GM18526 (cell line): ENCODE results near the gene IL21.

Experiments
- POLR2A ChIP-seq: IDR thresholded peaks from 3 replicates; pipeline ENCODE4 v1.6.1; 2011; ENCODE audit not compliant: insufficient read length; ENCODE audit errors: extremely low read depth

IL21 gene

DNA sequence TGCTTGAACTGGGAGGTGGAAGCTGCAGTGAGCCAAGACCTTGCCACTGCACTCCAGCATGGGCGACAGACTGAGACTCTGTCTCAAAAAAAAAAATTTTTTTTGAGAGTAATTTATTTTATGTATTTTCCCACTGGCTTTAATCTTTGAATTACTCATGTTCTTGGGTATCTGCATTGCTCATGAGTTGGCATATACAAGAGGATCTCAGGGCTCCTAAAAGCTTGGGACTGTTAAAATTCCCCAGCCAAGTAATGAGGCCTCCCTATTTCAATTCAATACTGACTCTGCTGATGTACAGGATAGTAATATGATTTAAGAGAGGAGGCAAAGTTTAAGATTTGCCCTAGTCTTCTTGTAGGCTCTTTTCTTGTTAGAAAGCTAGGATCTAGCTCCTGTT lies 6.2 kb downstream of the IL21 start:
- no peak for TF ChIP-seq POLR2A

DNA sequence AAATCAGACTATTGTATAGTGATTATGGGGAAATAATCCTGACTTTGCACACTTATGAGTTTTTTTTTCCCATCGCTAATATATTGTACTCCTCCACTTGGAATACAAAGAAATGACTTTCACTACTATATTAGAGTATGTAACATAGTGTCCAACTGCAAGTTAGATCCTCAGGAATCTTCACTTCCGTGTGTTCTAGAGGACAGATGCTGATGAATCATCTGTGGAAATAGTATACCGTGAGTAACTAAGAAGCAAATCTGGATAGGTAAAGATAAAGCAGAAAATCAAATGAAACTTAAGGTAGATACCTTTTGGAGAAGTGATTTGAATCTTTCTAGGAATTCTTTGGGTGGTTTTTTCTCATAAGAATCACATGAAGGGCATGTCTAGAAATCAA lies 8.3 kb downstream of the IL21 start:
- no peak for TF ChIP-seq POLR2A

- TF ChIP-seq POLR2A: no peak
These were observed 14.4 kb downstream of the IL21 start for GRCh38 chr4:122606364-122607043.

GRCh38 chr4:122604146-122604545 lies 16.7 kb downstream of the IL21 start:
- TF ChIP-seq POLR2A: no peak

DNA sequence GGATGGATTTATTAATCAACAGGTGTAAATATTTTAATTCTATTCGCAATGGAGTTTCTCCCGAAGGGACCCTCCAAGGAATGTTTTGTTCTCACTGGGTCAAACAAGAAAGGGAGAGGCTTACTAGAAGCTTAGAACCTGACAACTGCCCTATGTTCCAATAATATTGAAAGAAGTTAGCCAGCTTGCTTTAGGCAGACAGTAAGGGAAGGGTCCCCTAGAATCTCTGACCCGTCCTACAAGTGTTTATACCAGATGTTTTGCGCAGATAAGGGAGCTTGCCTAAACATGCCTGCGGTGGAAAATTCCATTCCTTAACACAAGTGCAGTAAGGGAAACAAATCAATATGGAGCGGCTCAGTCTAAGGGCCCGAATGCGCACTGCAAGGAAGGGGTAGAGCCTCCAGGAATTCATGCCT lies 17.7 kb downstream of the IL21 start:
- TF ChIP-seq POLR2A: no peak

DNA sequence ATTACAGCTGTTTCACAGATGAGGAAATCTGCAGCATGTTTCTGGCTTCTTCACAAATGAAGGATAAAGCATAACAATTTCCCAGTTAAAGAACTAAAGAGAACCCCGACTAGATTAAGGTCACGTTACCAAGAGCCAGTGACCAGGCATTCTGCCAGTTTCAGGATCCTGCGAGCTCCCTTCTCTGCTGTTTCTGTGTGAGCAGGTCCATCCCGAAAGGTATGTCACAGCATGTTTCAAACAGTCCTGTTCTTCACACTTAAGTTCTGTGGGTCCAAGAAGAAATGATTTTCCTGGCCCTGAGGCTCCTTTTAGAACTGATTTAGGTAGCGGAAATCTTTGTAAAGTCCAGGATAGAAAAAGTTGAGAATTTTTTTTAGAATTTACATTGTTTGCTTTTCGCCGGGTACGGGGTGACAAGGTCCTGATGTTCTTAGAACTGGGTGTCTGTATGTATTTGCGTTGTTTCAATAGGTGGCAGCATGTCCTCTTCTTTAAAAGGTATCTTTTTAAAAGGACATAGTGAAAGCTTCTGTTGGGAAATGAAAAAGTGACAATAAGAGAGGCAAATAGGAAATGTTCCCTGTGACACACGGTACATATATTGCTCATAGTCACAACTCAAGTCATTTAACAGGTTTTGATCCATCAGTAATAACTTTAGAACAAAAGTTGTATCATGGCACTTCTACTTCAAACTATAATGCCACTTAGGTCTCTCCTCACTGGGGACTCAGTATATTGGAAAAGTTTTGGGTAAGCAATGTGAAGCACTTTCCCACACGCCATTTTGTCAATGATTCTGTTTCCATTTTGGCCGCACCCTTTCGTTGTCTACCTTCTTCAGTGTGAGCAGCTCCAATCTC lies 18.4 kb downstream of the IL21 start:
- TF ChIP-seq POLR2A: no peak

DNA sequence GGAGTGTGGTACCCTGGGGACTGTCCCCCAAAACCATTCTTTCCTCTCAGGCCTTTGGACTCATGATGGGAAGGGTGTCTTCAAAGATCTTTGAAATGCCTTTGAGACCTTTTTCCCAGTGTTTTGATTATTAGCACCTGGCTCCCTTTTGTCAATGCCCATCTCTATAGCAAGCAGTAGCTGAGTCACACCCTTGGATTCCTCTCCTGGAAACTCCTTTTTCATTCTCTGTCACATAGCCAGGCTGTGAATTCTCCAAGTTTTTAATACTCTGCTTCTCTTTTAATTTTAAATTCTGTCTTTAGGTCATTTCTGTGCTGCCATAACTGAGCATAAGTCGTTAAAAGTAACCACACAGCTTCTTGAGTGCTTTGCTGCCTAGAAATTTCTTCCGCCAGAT lies 29.7 kb downstream of the IL21 start:
- no peak for TF ChIP-seq POLR2A

GRCh38 chr4:122588453-122589238 lies 32.2 kb downstream of the IL21 start:
- TF ChIP-seq POLR2A: no peak

GRCh38 chr4:122584519-122584918 lies 36.3 kb downstream of the IL21 start:
- TF ChIP-seq POLR2A: no peak

- TF ChIP-seq POLR2A: no peak
These were observed 37.0 kb downstream of the IL21 start for GRCh38 chr4:122583906-122584305.

DNA sequence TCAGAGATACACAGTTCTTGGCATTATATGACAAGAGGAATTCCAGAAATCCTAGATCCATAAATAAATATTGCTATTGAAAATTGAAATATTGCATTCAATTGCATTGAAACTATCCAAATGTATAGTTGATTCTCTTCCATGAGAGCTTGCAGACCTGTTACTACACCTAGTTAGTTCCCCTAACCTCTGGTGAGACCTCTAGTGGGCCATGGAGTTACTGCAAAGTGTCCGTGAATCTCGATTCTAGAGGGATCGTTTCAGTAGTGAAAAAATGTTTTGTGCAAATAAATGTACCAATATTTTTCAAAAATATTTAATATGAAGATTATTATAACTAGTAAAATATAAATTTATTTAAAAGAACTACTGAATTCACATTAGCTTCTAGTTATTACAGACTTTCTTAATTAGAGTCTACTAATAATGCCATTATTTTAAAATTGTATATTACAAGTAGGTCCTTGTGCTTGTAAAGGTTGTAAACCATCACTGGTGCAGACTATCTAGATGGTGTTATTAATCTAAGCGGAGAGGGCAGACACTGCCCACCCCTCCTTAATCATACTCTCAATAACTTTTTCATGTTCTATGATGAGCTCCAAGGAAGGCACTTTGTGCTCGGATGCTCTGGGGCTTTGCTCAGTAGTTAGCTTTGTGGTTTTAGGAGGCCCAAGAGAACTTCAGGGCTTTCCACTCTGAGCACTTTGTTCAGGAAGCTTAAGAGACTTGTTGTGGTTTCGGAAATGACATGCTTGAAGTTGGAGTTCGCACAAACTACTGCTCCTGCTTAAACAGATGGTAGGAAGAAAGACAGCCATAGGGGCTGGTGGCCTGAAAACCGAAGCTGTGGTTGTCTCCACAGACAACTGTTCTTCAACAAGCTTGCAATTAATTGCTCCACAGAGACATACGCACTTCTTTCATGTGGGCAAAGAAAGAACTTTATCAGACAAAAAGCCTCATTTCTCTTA lies 42.8 kb downstream of the IL21 start:
- no peak for TF ChIP-seq POLR2A

- TF ChIP-seq POLR2A: no peak
These were observed 43.7 kb downstream of the IL21 start for GRCh38 chr4:122577189-122577553.

DNA sequence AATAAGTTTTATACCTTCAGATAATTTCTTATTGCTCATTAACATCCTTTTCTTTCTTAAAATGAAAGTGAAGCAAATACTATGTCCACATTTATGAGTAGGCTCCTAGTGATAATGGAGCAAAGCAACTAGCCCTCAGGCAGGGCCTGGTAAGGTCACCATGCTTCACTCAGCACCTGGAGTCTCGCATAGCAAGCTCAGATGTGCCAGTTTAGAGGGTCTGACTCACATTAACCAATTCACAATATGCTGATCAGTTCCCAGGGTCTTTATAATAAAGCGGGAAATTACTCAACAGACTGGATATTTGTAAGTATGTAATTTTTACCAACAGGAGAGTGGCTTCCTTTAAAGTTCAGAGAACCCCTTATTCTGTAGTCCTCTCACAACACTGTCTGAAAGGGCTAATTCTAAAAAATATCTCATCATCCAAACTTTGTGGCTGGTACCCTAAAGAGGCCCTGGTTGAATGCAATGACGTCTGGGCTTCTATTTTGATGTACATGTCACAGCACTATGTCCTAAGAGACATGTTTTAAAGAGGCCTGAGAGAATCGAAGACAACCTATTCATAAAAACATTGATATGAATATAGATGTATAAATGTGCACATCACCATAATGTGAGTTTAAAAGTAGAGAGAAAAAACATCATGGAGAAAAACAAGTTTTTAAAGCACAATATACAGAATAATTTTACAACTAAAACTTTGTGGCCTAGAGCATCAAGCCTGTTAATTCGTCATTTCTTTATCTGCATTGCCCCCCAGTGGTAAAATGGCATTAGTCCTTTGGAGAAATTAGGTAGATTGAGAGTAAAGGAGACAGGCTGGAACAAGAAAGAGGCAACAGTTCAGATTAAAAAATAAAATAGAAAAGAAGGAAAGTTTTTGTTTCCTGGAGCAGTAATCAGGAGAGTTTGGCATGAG lies 44.3 kb downstream of the IL21 start:
- no peak for TF ChIP-seq POLR2A

DNA sequence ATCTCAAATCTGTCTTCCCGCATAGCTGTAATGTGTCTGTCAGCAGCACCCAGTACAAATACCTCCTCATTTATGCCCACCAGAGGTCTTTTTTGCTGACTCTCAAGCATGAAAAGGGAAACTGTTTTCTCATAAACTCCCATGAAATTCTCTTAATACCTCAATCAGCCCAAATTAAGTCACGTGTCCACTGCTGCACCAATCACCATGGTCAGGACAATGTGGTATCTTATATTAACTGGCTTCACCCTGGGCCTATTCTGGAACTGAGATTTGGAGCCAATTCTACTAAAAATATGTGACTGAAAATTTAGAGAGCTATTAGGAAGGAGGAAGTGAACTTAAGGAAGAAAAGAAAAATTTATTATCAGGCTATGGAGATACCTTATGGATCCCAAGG lies 58.4 kb downstream of the IL21 start:
- TF ChIP-seq POLR2A: no peak
